SK-N-DZ (cell line): ENCODE measurements around the gene AKAP7.
A peak's percentile ranks its signal among the peaks of the same experiment; 100 is the strongest.

Experiments
- DNase-seq: peaks from one replicate; pipeline ENCODE4 v3.0.0-alpha.2; 2015; ENCODE audit warnings: low spot score

The AKAP7 gene

GRCh38 chr6:131199568-131200272 lies 64.5 kb downstream of the AKAP7 start:
- peak; percentile 36 for DNase-seq

- DNase-seq: no peak
These were observed 70.4 kb downstream of the AKAP7 start for GRCh38 chr6:131205481-131206244.

- no peak for DNase-seq
These were observed 71.4 kb downstream of the AKAP7 start for GRCh38 chr6:131206463-131207251.

GRCh38 chr6:131208787-131209186 lies 73.5 kb downstream of the AKAP7 start:
- DNase-seq: no peak

GRCh38 chr6:131210469-131210868 lies 75.2 kb downstream of the AKAP7 start:
- DNase-seq: no peak

- no peak for DNase-seq
These were observed 76.8 kb downstream of the AKAP7 start for GRCh38 chr6:131212024-131212423.

GRCh38 chr6:131212913-131213312 lies 77.6 kb downstream of the AKAP7 start:
- DNase-seq: no peak

- no peak for DNase-seq
These were observed 78.3 kb downstream of the AKAP7 start for GRCh38 chr6:131213501-131213990.

GRCh38 chr6:131215219-131215618 lies 80.0 kb downstream of the AKAP7 start:
- DNase-seq: no peak

- no peak for DNase-seq
These were observed 81.0 kb downstream of the AKAP7 start for GRCh38 chr6:131216246-131216645.

- no peak for DNase-seq
These were observed 87.5 kb downstream of the AKAP7 start for GRCh38 chr6:131222773-131223172.

- DNase-seq: no peak
These were observed 88.1 kb downstream of the AKAP7 start for GRCh38 chr6:131223416-131223815.

GRCh38 chr6:131225127-131225526 lies 89.9 kb downstream of the AKAP7 start:
- no peak for DNase-seq

GRCh38 chr6:131225959-131226358 lies 90.7 kb downstream of the AKAP7 start:
- no peak for DNase-seq

- DNase-seq: no peak
These were observed 91.3 kb downstream of the AKAP7 start for GRCh38 chr6:131226459-131227157.

GRCh38 chr6:131227158-131227543 lies 91.9 kb downstream of the AKAP7 start:
- DNase-seq: no peak

- DNase-seq: no peak
These were observed 95.8 kb downstream of the AKAP7 start for GRCh38 chr6:131231103-131231502.

- DNase-seq: no peak
These were observed 96.6 kb downstream of the AKAP7 start for GRCh38 chr6:131231891-131232290.

- DNase-seq: no peak
These were observed 109.7 kb downstream of the AKAP7 start for GRCh38 chr6:131244942-131245341.

GRCh38 chr6:131250122-131250521 lies 114.9 kb downstream of the AKAP7 start:
- DNase-seq: no peak

GRCh38 chr6:131250936-131251335 lies 115.7 kb downstream of the AKAP7 start:
- no peak for DNase-seq
